ENCODE measurements around the gene NRCAM. TPM values are rescaled to one million over a fixed set of nuclear protein-coding genes. Genes with fewer than 3 reads are reported as not detected.

Gene NRCAM
- total RNA-seq, 1 donor from 2014 or later, result 13.6 TPM

GRCh38 chr7:108452707-108453106, 3.5 kb downstream of the NRCAM start:
- Histone ChIP-seq H3K9ac (ENCODE audit: low read depth in 1 of 3, low read length in 3 of 3) (no peak overlapping the region), H3K27me3 (ENCODE audit: control insufficient read depth in 3 of 3, insufficient read depth in 3 of 3, low read length in 3 of 3) (peaks cover 31 to 45% (median 33%) of the 10 kb centered on the region in 3 donors), H3K4me3 (ENCODE audit: low read length in 3 of 3) (no peak overlapping the region), H3K36me3 (ENCODE audit: control insufficient read depth in 3 of 3, insufficient read depth in 3 of 3, low read length in 3 of 3) (no peaks in the 10 kb centered on the region), H3K9me3 (ENCODE audit: control insufficient read depth in 3 of 3, low read length in 3 of 3) (no peaks in the 10 kb centered on the region), H3K27ac (ENCODE audit: low read depth, low read length) (no peak overlapping the region), H3K4me1 (ENCODE audit: control insufficient read depth in 3 of 3, insufficient read depth in 3 of 3, low read length in 3 of 3) (peaks cover 5 to 12% (median 10%) of the 10 kb centered on the region in 3 donors)

- Histone ChIP-seq H3K9me3 (ENCODE audit: control insufficient read depth in 3 of 3, low read length in 3 of 3) (no peaks in the 10 kb centered on the region), H3K27ac (ENCODE audit: low read depth, low read length) (no peak overlapping the region), H3K36me3 (ENCODE audit: control insufficient read depth in 3 of 3, insufficient read depth in 3 of 3, low read length in 3 of 3) (no peaks in the 10 kb centered on the region), H3K4me3 (ENCODE audit: low read length in 3 of 3) (no peak overlapping the region), H3K9ac (ENCODE audit: low read depth in 1 of 3, low read length in 3 of 3) (no peak overlapping the region), H3K4me1 (ENCODE audit: control insufficient read depth in 3 of 3, insufficient read depth in 3 of 3, low read length in 3 of 3) (peaks cover 5 to 12% (median 10%) of the 10 kb centered on the region in 3 donors), H3K27me3 (ENCODE audit: control insufficient read depth in 3 of 3, insufficient read depth in 3 of 3, low read length in 3 of 3) (peaks cover 23 to 35% (median 25%) of the 10 kb centered on the region in 3 donors)
Observed at GRCh38 chr7:108451296-108451848, 4.9 kb downstream of the NRCAM start.

GRCh38 chr7:108450160-108450559, 6.1 kb downstream of the NRCAM start:
- no peak overlapping the region for H3K4me3 ChIP-seq (ENCODE audit: low read length in 3 of 3)
- no peaks in the 10 kb centered on the region for H3K9me3 ChIP-seq (ENCODE audit: control insufficient read depth in 3 of 3, low read length in 3 of 3)
- H3K27me3 ChIP-seq (ENCODE audit: control insufficient read depth in 3 of 3, insufficient read depth in 3 of 3, low read length in 3 of 3), result peaks cover 13 to 25% (median 15%) of the 10 kb centered on the region in 3 donors
- H3K4me1 ChIP-seq (ENCODE audit: control insufficient read depth in 3 of 3, insufficient read depth in 3 of 3, low read length in 3 of 3), result peaks cover 5 to 6% (median 5%) of the 10 kb centered on the region in 3 donors
- no peaks in the 10 kb centered on the region for H3K36me3 ChIP-seq (ENCODE audit: control insufficient read depth in 3 of 3, insufficient read depth in 3 of 3, low read length in 3 of 3)
- H3K27ac ChIP-seq (ENCODE audit: low read depth, low read length), result no peak overlapping the region
- no peak overlapping the region for H3K9ac ChIP-seq (ENCODE audit: low read depth in 1 of 3, low read length in 3 of 3)

GRCh38 chr7:108449521-108449920, 6.7 kb downstream of the NRCAM start:
- Histone ChIP-seq H3K9me3 (ENCODE audit: control insufficient read depth in 3 of 3, low read length in 3 of 3) (no peaks in the 10 kb centered on the region), H3K4me3 (ENCODE audit: low read length in 3 of 3) (no peak overlapping the region), H3K27me3 (ENCODE audit: control insufficient read depth in 3 of 3, insufficient read depth in 3 of 3, low read length in 3 of 3) (peaks cover 7 to 20% (median 9%) of the 10 kb centered on the region in 3 donors), H3K4me1 (ENCODE audit: control insufficient read depth in 3 of 3, insufficient read depth in 3 of 3, low read length in 3 of 3) (peaks cover 0 to under 1% (median 0%) of the 10 kb centered on the region in 3 donors), H3K36me3 (ENCODE audit: control insufficient read depth in 3 of 3, insufficient read depth in 3 of 3, low read length in 3 of 3) (no peaks in the 10 kb centered on the region), H3K9ac (ENCODE audit: low read depth in 1 of 3, low read length in 3 of 3) (no peak overlapping the region), H3K27ac (ENCODE audit: low read depth, low read length) (no peak overlapping the region)

GRCh38 chr7:108448584-108449505, 7.4 kb downstream of the NRCAM start:
- Histone ChIP-seq H3K36me3 (ENCODE audit: control insufficient read depth in 3 of 3, insufficient read depth in 3 of 3, low read length in 3 of 3) (no peaks in the 10 kb centered on the region), H3K9ac (ENCODE audit: low read depth in 1 of 3, low read length in 3 of 3) (no peak overlapping the region), H3K4me1 (ENCODE audit: control insufficient read depth in 3 of 3, insufficient read depth in 3 of 3, low read length in 3 of 3) (no peaks in the 10 kb centered on the region), H3K4me3 (ENCODE audit: low read length in 3 of 3) (no peak overlapping the region), H3K27ac (ENCODE audit: low read depth, low read length) (no peak overlapping the region), H3K9me3 (ENCODE audit: control insufficient read depth in 3 of 3, low read length in 3 of 3) (no peaks in the 10 kb centered on the region), H3K27me3 (ENCODE audit: control insufficient read depth in 3 of 3, insufficient read depth in 3 of 3, low read length in 3 of 3) (peaks cover 4 to 14% (median 5%) of the 10 kb centered on the region in 3 donors)

GRCh38 chr7:108442039-108442568, 14.1 kb downstream of the NRCAM start:
- no peak overlapping the region for H3K9ac ChIP-seq (ENCODE audit: low read depth in 1 of 3, low read length in 3 of 3)
- no peaks in the 10 kb centered on the region for H3K4me1 ChIP-seq (ENCODE audit: control insufficient read depth in 3 of 3, insufficient read depth in 3 of 3, low read length in 3 of 3)
- no peaks in the 10 kb centered on the region for H3K27me3 ChIP-seq (ENCODE audit: control insufficient read depth in 3 of 3, insufficient read depth in 3 of 3, low read length in 3 of 3)
- H3K36me3 ChIP-seq (ENCODE audit: control insufficient read depth in 3 of 3, insufficient read depth in 3 of 3, low read length in 3 of 3), result no peaks in the 10 kb centered on the region
- no peaks in the 10 kb centered on the region for H3K9me3 ChIP-seq (ENCODE audit: control insufficient read depth in 3 of 3, low read length in 3 of 3)
- H3K27ac ChIP-seq (ENCODE audit: low read depth, low read length), result no peak overlapping the region
- no peak overlapping the region for H3K4me3 ChIP-seq (ENCODE audit: low read length in 3 of 3)

GRCh38 chr7:108441392-108441955, 14.8 kb downstream of the NRCAM start:
- Histone ChIP-seq H3K4me1 (ENCODE audit: control insufficient read depth in 3 of 3, insufficient read depth in 3 of 3, low read length in 3 of 3) (no peaks in the 10 kb centered on the region), H3K9ac (ENCODE audit: low read depth in 1 of 3, low read length in 3 of 3) (no peak overlapping the region), H3K27me3 (ENCODE audit: control insufficient read depth in 3 of 3, insufficient read depth in 3 of 3, low read length in 3 of 3) (no peaks in the 10 kb centered on the region), H3K27ac (ENCODE audit: low read depth, low read length) (no peak overlapping the region), H3K4me3 (ENCODE audit: low read length in 3 of 3) (no peak overlapping the region), H3K9me3 (ENCODE audit: control insufficient read depth in 3 of 3, low read length in 3 of 3) (no peaks in the 10 kb centered on the region), H3K36me3 (ENCODE audit: control insufficient read depth in 3 of 3, insufficient read depth in 3 of 3, low read length in 3 of 3) (no peaks in the 10 kb centered on the region)

- no peaks in the 10 kb centered on the region for H3K36me3 ChIP-seq (ENCODE audit: control insufficient read depth in 3 of 3, insufficient read depth in 3 of 3, low read length in 3 of 3)
- H3K4me3 ChIP-seq (ENCODE audit: low read length in 3 of 3), result no peak overlapping the region
- no peaks in the 10 kb centered on the region for H3K27me3 ChIP-seq (ENCODE audit: control insufficient read depth in 3 of 3, insufficient read depth in 3 of 3, low read length in 3 of 3)
- H3K9me3 ChIP-seq (ENCODE audit: control insufficient read depth in 3 of 3, low read length in 3 of 3), result no peaks in the 10 kb centered on the region
- H3K9ac ChIP-seq (ENCODE audit: low read depth in 1 of 3, low read length in 3 of 3), result no peak overlapping the region
- no peak overlapping the region for H3K27ac ChIP-seq (ENCODE audit: low read depth, low read length)
- H3K4me1 ChIP-seq (ENCODE audit: control insufficient read depth in 3 of 3, insufficient read depth in 3 of 3, low read length in 3 of 3), result no peaks in the 10 kb centered on the region
Observed at GRCh38 chr7:108440613-108441012, 15.6 kb downstream of the NRCAM start.

- Histone ChIP-seq H3K36me3 (ENCODE audit: control insufficient read depth in 3 of 3, insufficient read depth in 3 of 3, low read length in 3 of 3) (no peaks in the 10 kb centered on the region), H3K9me3 (ENCODE audit: control insufficient read depth in 3 of 3, low read length in 3 of 3) (no peaks in the 10 kb centered on the region), H3K27ac (ENCODE audit: low read depth, low read length) (no peak overlapping the region), H3K27me3 (ENCODE audit: control insufficient read depth in 3 of 3, insufficient read depth in 3 of 3, low read length in 3 of 3) (no peaks in the 10 kb centered on the region), H3K4me3 (ENCODE audit: low read length in 3 of 3) (no peak overlapping the region), H3K4me1 (ENCODE audit: control insufficient read depth in 3 of 3, insufficient read depth in 3 of 3, low read length in 3 of 3) (no peaks in the 10 kb centered on the region), H3K9ac (ENCODE audit: low read depth in 1 of 3, low read length in 3 of 3) (no peak overlapping the region)
Observed at GRCh38 chr7:108436906-108437305, 19.3 kb downstream of the NRCAM start.

GRCh38 chr7:108434010-108434409, 22.2 kb downstream of the NRCAM start:
- no peak overlapping the region for H3K4me3 ChIP-seq (ENCODE audit: low read length in 3 of 3)
- no peak overlapping the region for H3K9ac ChIP-seq (ENCODE audit: low read depth in 1 of 3, low read length in 3 of 3)
- no peaks in the 10 kb centered on the region for H3K27me3 ChIP-seq (ENCODE audit: control insufficient read depth in 3 of 3, insufficient read depth in 3 of 3, low read length in 3 of 3)
- H3K27ac ChIP-seq (ENCODE audit: low read depth, low read length), result no peak overlapping the region
- H3K36me3 ChIP-seq (ENCODE audit: control insufficient read depth in 3 of 3, insufficient read depth in 3 of 3, low read length in 3 of 3), result no peaks in the 10 kb centered on the region
- no peaks in the 10 kb centered on the region for H3K9me3 ChIP-seq (ENCODE audit: control insufficient read depth in 3 of 3, low read length in 3 of 3)
- H3K4me1 ChIP-seq (ENCODE audit: control insufficient read depth in 3 of 3, insufficient read depth in 3 of 3, low read length in 3 of 3), result no peaks in the 10 kb centered on the region
